Pulmonary artery endothelial cell (primary cell): ENCODE results near the gene NDUFV3. TPM values are rescaled to one million over a fixed set of nuclear protein-coding genes. Genes with fewer than 3 reads are reported as not detected.
A peak's percentile ranks its signal among the peaks of the same experiment; 100 is the strongest.
"Not testable (repeated sequence)": the region's sequence is repeated elsewhere in the genome, so short reads cannot be mapped to it uniquely, and the experiment has no call there.

Experiments
- DNase-seq: peaks from one replicate; pipeline ENCODE4 v3.0.0-alpha.2; 2011; ENCODE audit warnings: low read depth, low spot score
- total RNA-seq: library from RNA; depleted of rRNA; stranded (reverse); fragments of >200 nt; gene quantifications from 2 replicates; pipeline ENCODE4 v1.2.3, GENCODE V29; 2014

The NDUFV3 gene
- total RNA-seq, 1 donor from 2014 or later: 49.1 TPM

DNA sequence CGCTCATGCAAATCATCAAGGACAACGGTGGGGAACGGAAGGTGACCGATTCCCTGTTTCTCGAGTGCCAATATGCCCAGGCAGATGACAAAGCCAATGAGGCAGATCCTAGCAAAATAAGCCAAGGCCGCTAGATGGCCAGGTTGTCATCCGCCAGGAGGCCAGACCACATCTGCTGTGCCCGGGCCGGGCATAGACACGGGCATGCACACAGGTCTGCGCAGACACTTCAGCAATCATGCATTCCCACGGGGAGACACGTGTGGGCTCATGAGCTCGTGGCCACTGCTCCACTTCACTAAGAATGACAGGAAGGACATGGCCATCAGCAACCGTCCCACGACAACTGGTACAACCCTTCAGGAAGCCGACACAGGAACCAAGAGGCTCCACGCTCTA lies 37.2 kb upstream of the NDUFV3 start:
- no peak for DNase-seq

DNA sequence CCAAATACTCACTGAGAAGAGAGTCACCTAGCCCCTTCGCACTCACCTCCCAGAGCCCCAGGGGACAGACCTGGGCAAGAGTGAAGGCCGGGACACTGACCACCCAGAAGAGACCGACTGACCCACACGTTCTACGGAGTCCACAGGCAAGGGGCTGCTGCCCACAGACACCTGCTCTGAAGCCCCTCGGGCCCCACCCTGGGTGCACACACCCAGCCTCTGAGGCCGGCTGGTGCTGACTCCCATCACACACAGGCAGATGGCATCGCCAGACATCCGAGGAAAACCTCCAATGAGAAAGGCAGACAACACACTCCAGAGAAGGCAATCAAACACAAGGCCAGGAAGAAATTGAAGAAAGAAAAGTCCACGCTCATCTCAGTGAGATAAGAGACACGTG lies 35.9 kb upstream of the NDUFV3 start:
- DNase-seq: no peak

DNA sequence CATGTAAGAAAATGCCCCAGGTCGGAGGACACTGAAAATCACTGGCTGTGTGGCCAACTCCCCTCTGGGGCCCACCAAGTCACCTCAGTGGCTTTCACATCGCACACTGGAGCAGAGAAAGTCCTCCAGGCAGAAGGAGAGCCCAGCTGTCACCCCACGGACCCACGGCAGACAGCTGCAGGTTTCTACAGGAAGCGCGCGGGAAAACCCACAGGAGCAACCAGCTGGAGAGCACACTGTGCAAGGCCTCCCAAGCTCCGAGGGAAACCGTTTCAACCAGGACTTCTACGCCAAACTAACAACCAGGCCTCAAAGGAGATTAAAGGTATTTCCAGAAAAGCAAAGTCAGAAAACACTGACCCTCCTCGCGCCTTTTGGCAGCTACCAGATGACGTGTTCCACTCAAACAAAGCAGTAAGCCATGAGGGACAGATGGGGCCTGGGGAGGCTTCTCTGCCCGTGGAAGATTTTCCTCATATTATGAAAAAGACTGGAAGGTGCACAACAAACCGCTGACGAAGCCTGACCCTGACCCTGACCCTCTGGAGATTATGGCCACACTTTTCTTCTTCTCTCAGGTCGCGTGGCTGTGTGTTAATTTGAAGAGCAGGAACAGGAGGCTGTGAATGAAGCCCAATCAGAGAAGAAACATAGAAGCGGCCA lies 34.8 kb upstream of the NDUFV3 start:
- no peak for DNase-seq

DNA sequence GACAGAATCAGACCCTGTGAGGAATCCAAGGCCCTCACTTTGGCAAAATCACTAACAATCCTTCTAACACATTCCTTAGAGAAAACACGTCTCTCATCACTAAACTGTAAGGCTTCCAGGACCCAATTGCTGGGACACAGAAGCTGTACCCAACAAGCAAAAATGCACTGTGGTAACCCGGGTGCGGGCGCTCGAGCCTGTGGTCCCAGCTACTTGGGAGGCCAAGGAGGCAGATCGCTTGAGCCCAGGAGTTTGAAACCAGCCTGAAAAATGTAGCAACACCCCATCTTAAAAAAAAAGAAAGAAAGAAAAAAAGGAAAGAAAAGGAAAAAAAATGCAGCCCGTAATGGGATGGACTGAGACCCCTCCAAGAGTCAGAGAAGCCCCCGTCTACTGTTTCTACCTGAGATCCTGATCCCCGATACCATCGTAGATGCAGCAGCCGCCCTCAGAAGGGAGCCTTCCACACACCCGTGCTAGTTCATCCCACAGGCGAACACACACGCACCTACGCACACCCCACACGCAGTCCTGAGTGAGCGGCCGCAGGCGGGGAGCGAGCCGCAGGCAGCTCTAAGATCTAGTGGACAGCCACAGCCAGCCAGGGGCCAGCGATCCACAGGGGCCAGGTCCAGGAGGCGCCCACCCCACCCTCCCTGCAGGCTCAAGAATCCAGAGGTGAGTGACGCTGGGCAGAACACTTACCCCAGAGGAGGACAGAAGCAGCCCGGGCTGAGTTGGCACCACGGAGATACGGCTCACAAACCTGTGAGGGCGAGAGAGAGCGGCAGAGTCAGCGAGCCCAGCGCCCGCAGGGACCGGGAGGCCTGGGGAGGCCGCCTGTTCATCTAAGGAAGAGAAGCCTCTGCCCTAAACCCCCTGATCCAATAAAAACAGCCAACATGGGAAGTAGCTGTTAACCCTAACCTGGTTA lies 33.9 kb upstream of the NDUFV3 start:
- DNase-seq: no peak

DNA sequence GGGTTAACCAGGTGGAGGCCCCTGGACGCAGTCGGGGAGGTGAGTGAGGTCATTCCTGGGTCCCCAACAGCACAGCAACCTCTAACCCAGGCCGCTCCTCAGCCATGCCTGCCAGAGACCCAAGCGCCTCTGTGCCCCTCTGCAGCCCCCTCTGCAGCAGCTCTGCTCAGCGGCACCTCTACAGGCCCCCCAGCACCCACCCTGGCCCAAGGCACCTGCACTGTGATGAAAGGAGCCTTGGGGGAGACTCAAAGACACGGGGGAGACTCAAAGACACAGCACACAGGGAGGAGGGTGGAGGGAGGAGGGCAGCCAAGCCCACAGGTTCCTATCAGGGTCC lies 33.2 kb upstream of the NDUFV3 start:
- DNase-seq: no peak

DNA sequence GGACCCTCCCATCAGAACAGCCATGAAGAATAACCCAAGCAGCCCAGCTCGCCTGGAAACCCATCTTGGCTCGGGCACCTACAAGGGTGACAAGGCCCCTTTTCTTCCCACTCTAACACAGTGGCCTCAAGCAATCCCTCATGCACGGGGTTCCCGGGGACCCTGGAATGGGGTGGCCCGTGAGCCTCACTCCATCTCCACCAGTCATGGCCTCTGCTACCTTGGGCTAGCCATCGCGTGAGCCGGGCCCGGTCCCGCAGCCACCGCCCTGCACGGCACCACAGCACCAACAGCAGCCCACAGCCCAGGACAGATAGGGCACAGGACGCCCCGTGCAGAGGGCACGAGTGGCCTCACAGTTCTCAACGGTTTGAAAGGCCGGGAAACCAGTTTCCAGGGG lies 32.8 kb upstream of the NDUFV3 start:
- no peak for DNase-seq

DNA sequence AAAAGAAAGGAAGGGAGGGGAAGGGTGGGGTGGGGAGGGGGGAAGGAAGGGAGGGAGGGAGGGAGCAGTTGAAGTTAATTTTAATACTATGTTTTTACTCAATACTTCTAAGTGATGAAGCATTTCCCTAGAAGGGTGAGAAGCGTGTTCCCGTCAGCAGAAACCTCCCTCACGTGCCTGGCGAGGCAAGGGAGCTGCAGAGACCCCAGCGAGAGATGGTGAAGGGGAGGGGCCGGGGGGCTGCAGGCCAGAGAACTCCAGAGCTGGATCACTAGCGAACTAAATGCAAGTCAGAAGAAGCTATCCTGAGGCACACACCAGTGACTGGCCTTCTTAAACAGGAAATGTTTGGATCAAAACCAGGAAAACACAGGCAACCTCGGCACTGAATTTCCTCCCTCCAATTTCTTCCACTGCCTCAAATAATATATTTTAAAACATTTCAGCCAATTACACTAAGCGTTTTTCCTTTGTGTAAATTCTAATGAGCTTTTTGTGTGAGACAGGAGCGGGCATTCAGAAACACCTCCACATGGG lies 31.7 kb upstream of the NDUFV3 start:
- DNase-seq: no peak

DNA sequence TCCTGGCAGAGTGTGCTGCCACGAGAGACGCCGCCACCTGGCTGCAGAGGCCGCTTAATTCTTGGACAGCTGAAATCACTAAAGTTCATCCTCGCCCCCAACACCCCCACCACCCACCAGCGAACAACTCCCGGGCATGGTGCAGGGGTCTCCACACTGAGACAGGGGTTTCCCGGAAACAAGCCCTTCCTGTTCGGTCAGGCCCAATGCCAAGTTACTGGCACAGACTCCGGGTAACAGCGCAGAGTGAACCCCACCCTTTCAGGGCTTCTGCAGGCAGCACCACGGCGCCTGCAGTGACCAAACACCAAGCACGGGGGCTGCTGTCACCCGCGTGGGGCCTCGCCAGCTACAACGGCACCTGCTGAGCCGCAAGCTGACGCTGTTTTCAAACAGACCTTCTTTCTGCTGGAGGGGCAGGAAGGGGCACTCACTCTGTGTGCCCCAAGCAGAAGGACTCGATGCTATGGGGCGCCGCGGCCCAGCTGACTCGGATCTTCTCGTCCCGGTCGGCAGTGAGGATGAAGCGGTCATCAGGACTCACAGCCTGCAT lies 31.2 kb upstream of the NDUFV3 start:
- DNase-seq: no peak

DNA sequence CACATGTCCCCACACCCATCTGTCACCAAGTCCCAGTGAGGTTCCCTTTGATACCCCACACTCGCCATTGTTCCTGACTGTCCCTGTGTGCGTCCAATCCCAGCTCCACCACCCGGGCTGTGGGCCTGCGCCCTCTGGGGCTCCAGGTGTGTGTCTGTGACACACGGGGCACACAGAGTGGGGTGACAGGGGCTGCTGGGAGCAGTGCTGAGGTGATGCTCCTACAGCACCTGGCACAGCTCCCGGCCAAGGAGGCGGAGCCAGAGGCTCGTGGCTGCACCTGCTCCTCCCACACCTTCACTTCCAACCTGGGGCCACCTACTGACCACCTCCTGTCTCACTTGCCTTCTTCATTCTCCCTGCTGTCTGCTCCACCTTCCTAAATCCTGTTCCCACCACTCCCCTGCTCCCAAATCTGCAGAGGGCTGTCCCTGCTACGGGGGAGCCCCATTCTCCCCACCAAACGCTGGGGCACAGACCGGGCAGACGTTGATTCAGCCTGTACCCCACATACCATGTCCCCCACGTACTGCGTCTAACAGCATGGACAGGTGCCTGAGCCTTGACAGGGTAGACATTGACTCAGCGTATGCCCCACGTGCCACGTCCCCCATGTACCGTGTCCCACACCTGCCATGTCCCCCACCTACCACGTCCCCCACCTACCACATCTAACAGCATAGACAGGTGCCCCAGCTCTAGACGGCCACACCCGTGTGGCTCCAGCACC lies 30.2 kb upstream of the NDUFV3 start:
- no peak for DNase-seq

DNA sequence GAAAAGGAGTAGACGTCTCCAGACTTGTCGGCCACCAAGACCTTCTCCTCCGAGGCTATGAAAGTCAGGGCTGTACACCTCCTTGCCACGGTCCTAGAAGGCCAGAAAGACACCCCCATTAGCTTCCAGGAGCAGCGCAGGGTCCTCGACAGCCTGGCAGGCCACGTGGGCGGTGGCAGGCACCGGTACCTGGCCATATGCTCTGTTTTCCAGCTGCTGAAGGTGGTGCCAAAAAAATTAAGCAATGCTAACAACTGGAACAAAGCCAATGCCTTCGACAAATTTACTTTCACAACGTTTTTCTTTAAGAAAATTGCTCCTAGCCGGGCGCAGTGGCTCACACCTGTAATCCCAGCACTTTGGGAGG lies 29.6 kb upstream of the NDUFV3 start:
- no peak for DNase-seq

DNA sequence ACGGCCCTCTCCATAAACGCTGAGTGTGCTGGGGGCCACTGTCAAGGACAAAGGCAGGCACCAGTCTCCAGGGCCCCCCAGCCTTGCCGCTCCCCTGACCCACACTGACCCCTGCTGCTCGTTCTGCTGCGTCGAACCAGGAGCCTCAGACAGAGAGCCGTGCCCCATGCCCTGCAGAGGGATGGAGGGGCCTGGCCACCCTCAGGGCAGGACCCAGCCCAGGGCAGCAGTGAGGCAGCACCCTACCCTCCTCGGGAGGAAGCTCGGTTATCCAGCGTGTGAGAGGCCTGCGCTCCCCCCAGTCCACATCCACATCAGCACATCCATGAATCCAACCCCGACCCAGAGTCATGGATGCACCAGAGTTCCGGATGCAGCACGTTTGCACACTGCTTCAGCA lies 28.8 kb upstream of the NDUFV3 start:
- DNase-seq: no peak

DNA sequence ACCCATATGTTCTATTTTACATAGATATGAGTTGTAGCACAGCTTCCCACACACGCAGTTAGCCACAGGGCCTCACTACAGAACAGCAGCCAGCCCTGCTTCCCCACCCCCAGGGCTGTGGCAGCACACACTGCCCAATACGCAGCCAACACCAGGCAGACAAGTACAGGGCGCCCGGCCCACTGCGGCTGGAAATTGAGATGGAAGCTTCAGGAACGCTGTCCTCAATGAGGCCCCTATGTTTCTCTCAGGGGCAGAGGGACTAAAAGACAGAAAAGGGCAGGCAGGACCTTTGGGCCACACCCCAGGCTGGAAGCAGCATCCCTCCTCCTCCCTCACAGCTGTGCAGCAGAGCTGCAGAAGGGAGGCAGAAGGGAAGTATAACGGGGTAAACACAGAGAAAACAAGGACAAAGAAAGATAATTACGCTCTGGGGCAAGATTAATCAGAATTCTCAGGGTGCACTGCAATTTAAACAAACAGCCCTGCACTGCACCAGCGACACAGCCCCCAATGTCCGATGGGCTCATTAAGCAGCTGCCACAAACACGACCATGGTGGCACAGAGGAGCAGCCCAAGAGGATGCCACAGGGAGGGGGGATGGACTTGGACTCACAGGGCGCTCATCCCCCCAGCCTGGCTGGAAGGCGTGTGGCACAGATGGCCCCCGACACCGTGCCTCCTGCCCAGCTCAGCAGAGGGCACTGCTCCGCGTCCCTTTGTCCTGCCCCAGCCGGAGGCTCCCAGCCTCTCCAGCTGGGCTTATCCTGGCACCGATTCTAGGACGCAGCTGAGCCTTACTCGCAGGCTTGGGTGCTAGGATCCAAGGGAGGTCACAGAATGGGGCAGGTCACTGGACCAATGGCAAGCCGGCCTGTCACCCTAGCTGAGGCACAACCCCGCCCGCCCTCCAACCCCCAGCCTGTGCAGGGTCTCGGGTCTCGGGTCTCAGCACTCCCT lies 28.0 kb upstream of the NDUFV3 start:
- no peak for DNase-seq

DNA sequence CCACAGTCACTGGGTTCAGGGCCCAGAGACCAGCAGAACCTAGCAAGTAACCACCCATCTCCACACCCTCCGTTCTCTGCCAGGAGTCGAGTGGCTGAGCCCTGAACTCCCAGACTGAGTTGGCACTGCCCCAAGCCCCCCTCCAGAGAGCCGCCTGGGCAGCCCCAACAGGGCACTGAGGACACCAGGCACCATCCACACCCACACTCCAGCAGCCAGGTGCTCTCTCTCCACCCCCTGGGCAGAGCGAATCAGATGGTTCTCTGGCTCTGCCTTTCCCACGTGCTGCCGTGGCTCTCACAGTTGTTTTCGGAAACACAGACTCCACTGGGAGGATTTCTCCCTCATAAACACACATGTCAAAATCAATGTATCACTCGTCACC lies 27.3 kb upstream of the NDUFV3 start:
- DNase-seq: no peak

DNA sequence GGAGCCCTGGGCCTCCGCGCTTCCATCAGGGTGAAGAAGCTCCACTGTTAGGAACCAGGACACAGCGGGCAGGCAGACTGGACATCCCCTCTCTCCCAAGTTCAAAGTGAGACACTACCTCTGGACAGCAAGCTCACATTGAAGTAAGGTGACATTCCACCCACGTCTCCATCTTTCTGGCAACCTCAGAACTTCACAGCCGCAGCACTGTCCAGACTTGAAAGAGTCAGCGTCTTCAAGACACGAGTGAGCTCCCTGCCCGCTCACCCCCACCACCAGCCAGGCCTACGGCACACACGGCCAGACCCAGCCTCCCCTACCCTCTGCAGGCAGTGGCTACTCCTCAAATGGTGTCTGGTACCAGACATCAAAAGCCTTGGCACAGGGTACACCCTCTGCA lies 24.9 kb upstream of the NDUFV3 start:
- DNase-seq: no peak

DNA sequence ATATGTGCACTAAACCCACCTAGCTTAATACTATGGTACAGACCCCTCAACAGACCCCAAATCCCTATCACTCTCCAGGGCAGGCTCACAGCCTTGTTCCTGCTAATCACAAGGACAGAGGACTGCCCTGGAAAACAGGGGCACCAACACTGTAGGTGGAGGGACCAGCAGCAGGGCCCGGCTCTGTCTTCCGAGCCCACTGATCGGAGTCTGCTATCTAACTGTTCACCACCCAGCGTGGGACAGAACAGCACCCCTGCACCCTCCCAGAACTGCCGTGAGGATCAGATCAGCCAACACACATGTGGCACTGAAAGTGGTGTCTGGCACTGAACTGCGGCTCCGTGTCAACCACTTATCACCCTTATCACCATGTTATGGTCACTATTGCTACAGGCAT lies 20.0 kb upstream of the NDUFV3 start:
- no peak for DNase-seq

DNA sequence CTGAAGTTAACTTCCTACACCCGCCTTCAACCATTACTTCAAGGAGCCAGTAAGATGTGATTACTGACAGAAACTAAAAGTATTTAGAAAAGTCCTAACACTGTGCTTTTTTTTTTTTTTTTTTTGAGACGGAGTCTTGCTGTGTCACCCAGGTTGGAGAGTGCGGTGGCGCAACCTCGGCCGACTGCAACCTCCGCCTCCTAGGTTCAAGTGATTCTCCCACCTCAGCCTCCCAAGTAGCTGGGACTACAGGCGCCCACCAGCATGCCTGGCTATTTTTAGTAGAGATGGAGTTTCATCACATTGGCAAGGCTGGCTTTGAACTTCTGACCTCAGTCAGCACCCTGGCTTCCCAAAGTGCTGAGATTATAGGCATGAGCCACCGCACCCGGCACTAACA lies 17.3 kb upstream of the NDUFV3 start:
- not testable (repeated sequence) for DNase-seq

DNA sequence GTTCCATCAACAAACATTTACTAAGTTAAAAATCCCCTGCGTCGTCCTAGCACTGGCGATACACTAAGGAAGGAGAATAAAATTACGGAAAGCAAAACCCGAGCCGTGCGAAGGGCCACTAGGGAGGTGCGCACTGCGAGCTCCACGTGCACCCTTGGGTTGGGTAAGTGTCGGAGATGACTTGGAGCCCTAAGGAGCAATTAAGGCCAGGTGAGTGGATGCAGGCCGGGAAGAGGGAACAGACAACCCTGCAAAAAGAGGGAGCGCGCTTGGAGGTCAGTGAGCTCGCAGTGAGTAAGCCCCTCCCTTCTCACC lies 14.5 kb upstream of the NDUFV3 start:
- no peak for DNase-seq

DNA sequence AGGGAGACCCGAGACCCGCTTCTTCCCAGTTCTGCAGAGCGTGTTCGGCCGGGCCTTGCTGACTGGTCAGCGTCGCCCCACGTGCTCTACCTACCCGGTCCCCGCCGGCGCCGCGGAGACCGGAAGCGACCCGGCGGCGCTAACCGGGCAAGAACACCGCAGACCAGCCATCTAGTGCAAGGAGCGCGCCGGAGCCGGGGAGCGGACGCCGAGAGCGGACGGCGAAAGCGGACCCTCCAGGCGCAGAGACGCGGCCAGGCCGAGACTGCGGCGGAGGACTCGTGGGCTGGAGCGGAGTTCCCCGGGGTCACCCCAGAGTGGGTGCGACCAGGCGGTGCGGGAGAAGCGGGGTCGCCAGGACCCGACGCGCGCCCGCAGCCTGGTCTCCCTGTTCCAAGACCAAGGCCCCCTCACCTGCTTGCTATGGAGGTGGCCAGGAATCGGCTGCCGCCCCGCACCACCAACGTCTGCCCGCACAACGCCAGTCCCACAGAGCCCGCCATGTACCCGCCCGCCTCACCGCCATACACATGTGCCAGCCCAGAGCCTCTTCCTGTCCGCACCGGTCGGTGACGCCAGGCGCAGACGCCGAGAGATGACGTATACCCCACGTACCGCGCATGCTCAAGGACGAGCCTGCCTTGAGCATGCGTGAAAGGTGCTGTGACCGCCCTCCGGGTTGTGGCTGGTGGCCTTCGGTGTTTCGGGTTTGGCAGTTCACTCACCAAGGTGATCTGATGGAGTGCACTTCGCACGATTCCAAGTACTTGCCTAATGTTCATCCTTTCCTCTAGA lies 13.9 kb upstream of the NDUFV3 start, which contains the start of gene WDR4:
TSS of gene WDR4 (minus strand) at position 547 of the 795 bp plus-strand sequence. CDS start at position 503, 44 bp downstream.
- peak; percentile 89 for DNase-seq

DNA sequence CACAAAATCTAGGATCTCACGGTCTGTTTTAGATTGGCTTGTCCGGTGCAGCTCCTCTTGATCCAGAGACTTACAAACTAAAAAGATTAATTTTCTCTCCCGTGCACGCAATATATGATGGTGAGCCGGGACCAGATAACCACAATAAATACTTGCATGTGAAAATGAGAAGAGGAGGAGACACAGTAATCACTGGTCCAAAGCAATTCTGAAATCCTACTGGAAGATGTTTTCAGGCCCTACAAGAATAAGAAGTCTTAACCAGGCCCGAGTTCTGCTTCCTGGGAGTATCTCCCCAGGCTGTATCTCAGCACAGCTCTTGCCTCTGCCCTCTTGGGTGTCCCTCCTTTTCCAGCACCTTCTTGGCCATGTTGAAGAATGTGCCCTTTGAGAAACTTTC lies 12.8 kb upstream of the NDUFV3 start:
- no peak for DNase-seq

DNA sequence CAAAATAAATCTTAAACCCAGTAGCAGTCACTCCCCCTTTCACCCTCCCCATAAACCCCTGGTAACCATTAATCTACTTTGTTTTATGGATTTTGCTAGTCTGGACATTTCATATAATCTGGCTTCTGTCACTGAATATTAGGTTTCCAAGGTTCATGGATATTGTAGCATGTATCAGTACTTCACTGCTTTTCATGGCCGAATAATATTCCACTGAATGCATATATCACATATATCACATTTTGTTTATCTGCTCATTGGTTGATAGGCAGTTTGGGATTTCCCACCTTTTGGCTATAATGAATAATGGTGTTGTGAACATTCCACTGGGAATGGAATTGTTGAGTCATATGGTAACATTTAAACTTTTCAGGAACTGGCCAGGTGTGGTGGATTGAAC lies 9.2 kb upstream of the NDUFV3 start:
- DNase-seq: no peak
